HepG2 (cell line): ENCODE results near the gene ZCCHC8. TPM values are rescaled to one million over a fixed set of nuclear protein-coding genes. Genes with fewer than 3 reads are reported as not detected.

Experiments
- BATF2 ChIP-seq: sonication (generic); formaldehyde crosslinking; IDR thresholded peaks from 2 replicates; pipeline ENCODE4 v1.8.0; 2022; ENCODE audit warnings: mild to moderate bottlenecking, missing genetic modification reagents, moderate library complexity
- CC2D1A ChIP-seq: sonication (generic); formaldehyde crosslinking; IDR thresholded peaks from 2 replicates; pipeline ENCODE4 v1.8.1; 2023; ENCODE audit warnings: mild to moderate bottlenecking, missing genetic modification reagents
- GMEB1 ChIP-seq: sonication (generic); formaldehyde crosslinking; IDR thresholded peaks from 2 replicates; pipeline ENCODE4 v1.5.1; 2020; ENCODE audit warnings: missing genetic modification reagents, mild to moderate bottlenecking, borderline replicate concordance
- KAT7 ChIP-seq: IDR thresholded peaks from 2 replicates; pipeline ENCODE4 v1.6.1; 2018; ENCODE audit warnings: borderline replicate concordance, missing compliant biosample characterization
- KDM6A ChIP-seq: IDR thresholded peaks from 2 replicates; pipeline ENCODE4 v1.6.1; 2016; ENCODE audit warnings: low read depth
- MTERF4 ChIP-seq: sonication (generic); formaldehyde crosslinking; IDR thresholded peaks from 2 replicates; pipeline ENCODE4 v1.8.0; 2023; ENCODE audit warnings: mild to moderate bottlenecking, missing genetic modification reagents
- POLR2AphosphoS2 ChIP-seq: IDR thresholded peaks from 2 replicates; pipeline ENCODE4 v1.6.1; 2011; ENCODE audit warnings: low read depth, low read length, improper control_type of control experiment
- RAD21 ChIP-seq: fragments of 450-650 bp; formaldehyde crosslinking; IDR thresholded peaks from 2 replicates; pipeline ENCODE4 v1.5.0; 2020; ENCODE audit warnings: mild to moderate bottlenecking
- REPIN1 ChIP-seq: sonication (generic); formaldehyde crosslinking; IDR thresholded peaks from 2 replicates; pipeline ENCODE4 v1.8.0; 2022; ENCODE audit warnings: missing genetic modification reagents, low read depth, mild to moderate bottlenecking, borderline replicate concordance
- RNF2 ChIP-seq: fragments of 450-650 bp; conservative IDR thresholded peaks from 2 replicates; pipeline ENCODE4 v1.6.1; 2016; ENCODE audit warnings: low read depth
- SAFB2 ChIP-seq: sonication (generic); formaldehyde crosslinking; IDR thresholded peaks from 2 replicates; pipeline ENCODE4 v1.5.1; 2020; ENCODE audit warnings: missing genetic modification reagents, low read depth, mild to moderate bottlenecking, borderline replicate concordance
- SMARCC2 ChIP-seq: fragments of 450-650 bp; IDR thresholded peaks from 2 replicates; pipeline ENCODE4 v1.6.1; 2017; ENCODE audit warnings: antibody characterized with exemption, mild to moderate bottlenecking
- STAT5B ChIP-seq: sonication (generic); formaldehyde crosslinking; IDR thresholded peaks from 2 replicates; pipeline ENCODE4 v1.4.0; 2020; ENCODE audit warnings: missing genetic modification reagents
- TAF1 ChIP-seq: sonication (generic); formaldehyde crosslinking; IDR thresholded peaks from 2 replicates; pipeline ENCODE4 v1.4.0; 2020; ENCODE audit warnings: missing genetic modification reagents
- TCF7L2 ChIP-seq: IDR thresholded peaks from 2 replicates; pipeline ENCODE4 v1.6.1; 2011; ENCODE audit warnings: mild to moderate bottlenecking, low read depth, low read length, moderate library complexity
- TFDP2 ChIP-seq: sonication (generic); formaldehyde crosslinking; IDR thresholded peaks from 2 replicates; pipeline ENCODE4 v1.4.0; 2020; ENCODE audit warnings: missing genetic modification reagents
- ZBTB1 ChIP-seq: sonication (generic); formaldehyde crosslinking; IDR thresholded peaks from 2 replicates; pipeline ENCODE4 v1.4.0; 2020; ENCODE audit warnings: missing genetic modification reagents, borderline replicate concordance
- ZFP62 ChIP-seq: sonication (generic); formaldehyde crosslinking; IDR thresholded peaks from 2 replicates; pipeline ENCODE4 v1.4.0; 2020; ENCODE audit warnings: missing genetic modification reagents
- ZNF138 ChIP-seq: sonication (generic); formaldehyde crosslinking; IDR thresholded peaks from 2 replicates; pipeline ENCODE4 v1.5.0; 2020; ENCODE audit warnings: mild to moderate bottlenecking, low read depth, missing genetic modification reagents
- ZNF468 ChIP-seq: sonication (generic); formaldehyde crosslinking; IDR thresholded peaks from 2 replicates; pipeline ENCODE4 v1.8.0; 2022; ENCODE audit warnings: mild to moderate bottlenecking, moderate library complexity, missing genetic modification reagents
- ZNF496 ChIP-seq: sonication (generic); formaldehyde crosslinking; IDR thresholded peaks from 2 replicates; pipeline ENCODE4 v1.8.1; 2023; ENCODE audit warnings: mild to moderate bottlenecking, moderate library complexity, missing genetic modification reagents; ENCODE audit not compliant: insufficient replicate concordance
- ZNF530 ChIP-seq: sonication (generic); formaldehyde crosslinking; IDR thresholded peaks from 2 replicates; pipeline ENCODE4 v1.5.0; 2020; ENCODE audit warnings: low read depth, mild to moderate bottlenecking, missing genetic modification reagents
- ZNF800 ChIP-seq: sonication (generic); formaldehyde crosslinking; IDR thresholded peaks from 2 replicates; pipeline ENCODE4 v1.4.0; 2020; ENCODE audit warnings: missing genetic modification reagents
- polyA plus RNA-seq, 8 experiments: library from polyadenylated mRNA; depleted of rRNA in 3 of 8; stranded (reverse) in 7 of 8; unstranded in 1 of 8; fragments of >200 nt; fragmentation: Illumina TruSeq in 4 of 8; extraction: Trizol in 4 of 8; gene quantifications; 2 replicates each; pipeline versions ENCODE4 v1.2.1 to v1.2.3, GENCODE V29; 2011 to 2016; ENCODE audit warnings: low read depth in 4 of 8, missing spikeins in 1 of 8, mixed read lengths in 1 of 8; ENCODE audit not compliant: insufficient read depth in 1 of 8
- total RNA-seq, 5 experiments: library from RNA; depleted of rRNA; stranded (reverse); fragments of >200 nt; fragmentation: Illumina TruSeq; extraction: Trizol; gene quantifications; 2 replicates each; pipeline ENCODE4 v1.2.3, GENCODE V29; 2016; ENCODE audit warnings: low read depth in 1 of 5

Gene ZCCHC8
- total and polyA plus RNA-seq, 2 of the 13 experiments (the other 11 are each of a cell fraction or from before 2014, with no cell fraction given) = 18.6 to 20.9 TPM

GRCh38 chr12:122499991-122500684 lies 594 bp downstream of the ZCCHC8 start (continued):
- no peak for TF ChIP-seq BATF2 (CRISPR knock-in tag)
- no peak for TF ChIP-seq ZFP62
- TF ChIP-seq GMEB1 (CRISPR knock-in tag) = no peak
- TF ChIP-seq STAT5B (CRISPR knock-in tag) = no peak
- TF ChIP-seq SMARCC2 = no peak
- TF ChIP-seq TAF1 = no peak
- no peak; the same call in 1 of the 2 replicates for TF ChIP-seq ZNF138 (CRISPR knock-in tag)
- 0 out of 2 replicates have a peak, but pooled peaks have one; percentile 45 for TF ChIP-seq ZNF468 (CRISPR knock-in tag)
- no peak for TF ChIP-seq ZNF530 (CRISPR knock-in tag)
- TF ChIP-seq ZNF800 (CRISPR knock-in tag) = no peak; the same call in 1 of the 2 replicates
- no peak for TF ChIP-seq RNF2
- TF ChIP-seq POLR2AphosphoS2 = no peak
- no peak for TF ChIP-seq TCF7L2
- TF ChIP-seq CC2D1A (CRISPR knock-in tag) = no peak
- TF ChIP-seq ZNF496 (CRISPR knock-in tag) = no peak
- TF ChIP-seq RAD21 (CRISPR knock-in tag) = no peak
- peak; percentile 59; the same call in 1 of the 2 replicates for TF ChIP-seq REPIN1 (CRISPR knock-in tag)
- no peak; the same call in 1 of the 2 replicates for TF ChIP-seq MTERF4 (CRISPR knock-in tag)
- TF ChIP-seq KAT7 (CRISPR knock-in tag) = no peak
- no peak for TF ChIP-seq SAFB2
- no peak for TF ChIP-seq ZBTB1 (CRISPR knock-in tag)
- TF ChIP-seq TFDP2 (CRISPR knock-in tag) = no peak
- TF ChIP-seq KDM6A (CRISPR knock-in tag) = no peak
